GM13977 (cell line): ENCODE results near the gene IFIT1.

Experiments
- DNase-seq: peaks from one replicate; pipeline ENCODE4 v3.0.0; 2012; ENCODE audit warnings: low spot score
- CTCF ChIP-seq: IDR thresholded peaks from 2 replicates; pipeline ENCODE4 v1.5.1; 2012; ENCODE audit warnings: mild to moderate bottlenecking, control low read depth; ENCODE audit not compliant: insufficient read depth; ENCODE audit errors: extremely low read depth, missing control alignments
- in situ Hi-C: fragments of 300-500 bp; cut with MboI; formaldehyde crosslinking; loops from one replicate; pipeline ENCODE4 v1.12.0; 2022; ENCODE audit warnings: low sequenced_read_pairs, low pct_unique_long_range_greater_than_20kb, mixed read lengths, inconsistent platforms; ENCODE audit not compliant: unreplicated experiment

IFIT1 gene

GRCh38 chr10:89352802-89353201 is 39.6 kb upstream of the IFIT1 start:
- DNase-seq = no peak
- TF ChIP-seq CTCF = no peak
- in situ Hi-C loops = no loop called here

- in situ Hi-C loops = no loop called here
- no peak for TF ChIP-seq CTCF
- DNase-seq = no peak
Measured at GRCh38 chr10:89355394-89355931, 37.0 kb upstream of the IFIT1 start.

- in situ Hi-C loops = no loop called here
- no peak for TF ChIP-seq CTCF
Measured at GRCh38 chr10:89357096-89357495, 35.3 kb upstream of the IFIT1 start.

GRCh38 chr10:89357975-89358374 is 34.4 kb upstream of the IFIT1 start:
- in situ Hi-C loops = no loop called here
- no peak for DNase-seq
- TF ChIP-seq CTCF = no peak

More at GRCh38 chr10:89357096-89357495, 35.3 kb upstream of the IFIT1 start:
- no peak for DNase-seq

GRCh38 chr10:89360157-89360556 is 32.3 kb upstream of the IFIT1 start:
- DNase-seq = no peak
- TF ChIP-seq CTCF = no peak
- in situ Hi-C loops = no loop called here

- no peak for TF ChIP-seq CTCF
- DNase-seq = no peak
Measured at GRCh38 chr10:89362929-89363328, 29.5 kb upstream of the IFIT1 start.

GRCh38 chr10:89363729-89364442 is 28.5 kb upstream of the IFIT1 start:
- no peak for DNase-seq
- TF ChIP-seq CTCF = no peak
- in situ Hi-C loops = no loop called here

More at GRCh38 chr10:89362929-89363328, 29.5 kb upstream of the IFIT1 start:
- in situ Hi-C loops = no loop called here
